GM12892 (cell line): ENCODE measurements around the gene C1orf116.

Experiments
- POLR2A ChIP-seq: IDR thresholded peaks from 2 replicates; pipeline ENCODE4 v1.6.1; 2011; ENCODE audit warnings: low read depth, low read length, control low read depth
- POLR2AphosphoS5 ChIP-seq: IDR thresholded peaks from 2 replicates; pipeline ENCODE4 v1.6.1; 2011; ENCODE audit warnings: low read depth, low read length, control low read depth
- TAF1 ChIP-seq: IDR thresholded peaks from 2 replicates; pipeline ENCODE4 v1.6.1; 2011; ENCODE audit warnings: low read depth, mild to moderate bottlenecking, control low read depth, low read length, borderline replicate concordance

- TF ChIP-seq POLR2A (no peak), POLR2AphosphoS5 (no peak), TAF1 (no peak)
These were observed 48.5 kb upstream of the C1orf116 start for GRCh38 chr1:207081088-207081487.
